GM18867 (cell line): ENCODE results near the gene SDR42E2.
"Not testable (repeated sequence)": the region's sequence is repeated elsewhere in the genome, so short reads cannot be mapped to it uniquely, and the experiment has no call there.

ENCODE experiments used
- ATAC-seq: cut with Tn5 transposase; IDR thresholded peaks from one replicate; pipeline ENCODE4 v1.9.1; 2021; ENCODE audit warnings: mild to moderate bottlenecking, moderate library complexity; ENCODE audit not compliant: unreplicated experiment

The SDR42E2 gene

DNA sequence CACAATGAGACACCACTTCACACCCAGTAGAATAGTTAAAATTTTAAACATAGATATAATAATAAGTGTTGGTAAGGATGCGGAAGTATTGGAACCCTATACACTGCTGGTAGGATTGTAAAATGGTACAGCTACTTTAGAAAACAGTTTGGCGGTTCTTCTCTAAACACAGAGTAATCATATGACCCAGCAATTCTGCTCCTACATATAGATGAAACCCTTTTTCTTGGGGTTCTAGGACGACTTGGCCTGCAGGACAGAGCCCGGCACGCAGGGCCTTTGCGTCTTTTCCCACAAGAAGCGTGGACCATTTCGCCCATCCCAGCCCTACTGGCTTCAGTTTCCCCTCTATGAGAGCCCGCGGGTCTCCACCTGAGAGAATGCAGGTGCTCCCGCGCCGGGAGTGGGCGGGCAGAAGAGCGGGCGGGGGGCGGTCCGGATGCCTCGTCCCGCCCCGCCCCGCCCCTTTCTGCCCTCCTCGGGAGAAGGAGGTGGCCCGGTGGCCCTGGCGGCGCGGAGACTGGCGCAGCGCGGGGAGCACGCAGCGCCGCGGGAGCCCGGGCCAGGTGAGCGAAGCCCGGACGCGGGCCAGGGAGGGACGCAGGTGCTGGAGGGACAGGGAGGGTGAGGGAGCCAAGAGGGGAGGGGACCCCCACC, at the start of gene SDR42E2:
Gene SDR42E2, plus strand, starts transcription at position 508 of the 657 bp plus-strand sequence. CDS start 3,077 bp downstream, outside the sequence.
- no peak for ATAC-seq

DNA sequence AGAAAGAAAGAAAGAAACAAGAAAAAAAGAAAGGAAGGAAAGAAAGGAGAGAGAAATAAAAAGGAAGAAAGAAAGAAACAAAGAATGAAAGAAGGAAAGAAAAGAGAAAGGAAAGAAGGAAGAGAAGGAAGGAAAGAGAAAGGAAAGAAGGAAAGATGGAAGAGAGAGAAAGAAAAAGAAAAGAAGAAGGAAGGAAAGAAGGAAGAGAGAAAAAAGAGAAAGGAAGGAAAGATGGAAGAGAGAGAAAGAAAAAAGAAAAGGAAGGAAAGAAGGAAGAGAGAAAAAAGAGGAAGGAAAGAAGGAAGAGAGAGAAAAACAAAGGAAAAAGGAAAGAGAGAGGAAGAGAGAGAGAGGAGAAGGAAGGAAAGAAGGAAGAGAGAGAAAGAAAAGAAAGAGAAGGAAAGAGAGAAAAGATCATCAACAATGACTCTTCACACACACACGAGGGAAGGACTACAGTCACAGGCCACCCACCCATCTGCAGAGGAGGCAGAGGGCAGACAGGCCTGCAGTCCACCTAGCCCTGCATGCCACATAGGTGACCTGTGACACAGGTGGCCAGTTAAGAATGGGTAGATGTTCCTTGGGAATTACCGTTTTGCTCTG, 46.1 kb upstream of the SDR42E2 start:
- no peak for ATAC-seq

DNA sequence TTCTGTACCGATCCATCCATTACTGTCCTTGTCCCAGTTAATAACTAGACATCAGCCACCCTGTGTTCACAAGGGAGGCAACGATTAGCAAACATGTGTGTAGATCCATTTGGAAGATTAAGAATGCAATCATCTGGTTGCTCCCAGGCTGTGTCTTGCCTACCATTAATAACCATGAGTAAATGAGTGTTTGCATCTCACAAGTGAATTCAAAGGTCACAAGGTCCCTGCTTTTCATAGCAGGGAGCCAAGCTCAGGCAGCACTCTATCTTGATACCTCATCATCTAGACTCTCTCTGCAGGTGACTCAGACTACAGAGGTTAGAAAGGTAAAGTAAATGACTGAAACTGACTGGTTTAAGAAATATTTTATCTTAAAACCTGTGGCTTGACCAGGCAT, 44.7 kb upstream of the SDR42E2 start:
- ATAC-seq, result no peak

DNA sequence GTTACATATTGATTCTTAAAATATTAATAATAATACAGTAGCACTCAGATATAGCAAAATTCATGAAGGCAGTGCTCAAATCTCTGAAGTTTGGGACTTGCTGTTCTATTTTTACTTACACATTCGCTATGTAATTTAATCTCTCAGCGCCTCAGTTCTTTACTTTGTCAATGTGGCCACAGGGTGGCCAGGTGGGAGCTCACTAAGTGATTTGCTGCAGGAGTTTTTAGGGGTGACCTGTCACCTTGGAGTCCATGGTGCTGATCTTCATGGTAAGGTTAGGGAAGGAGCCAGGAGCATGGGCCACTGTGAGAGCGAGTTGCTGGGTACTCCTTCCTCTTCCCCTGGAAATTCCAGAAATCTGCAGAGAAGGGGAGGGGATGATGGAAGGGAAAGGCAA, 41.9 kb upstream of the SDR42E2 start:
- no peak for ATAC-seq

DNA sequence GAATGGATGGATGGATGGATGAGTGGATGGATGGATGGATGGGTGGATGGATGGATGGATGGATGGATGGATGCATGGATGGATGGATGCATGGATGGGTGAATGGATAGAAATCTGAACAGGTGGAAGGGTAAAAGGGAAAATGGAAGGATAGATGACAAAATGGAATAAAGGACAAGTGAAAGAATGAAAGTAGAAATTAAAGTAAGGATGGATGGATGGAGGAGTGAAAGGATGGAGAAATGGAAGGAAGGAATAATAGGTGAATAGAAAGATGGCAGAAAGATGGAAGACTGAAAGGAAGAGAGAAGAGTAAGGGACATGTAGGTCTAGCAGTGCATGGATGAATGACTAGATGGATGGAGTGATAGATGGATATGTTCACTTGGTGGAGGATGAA, 40.1 kb upstream of the SDR42E2 start:
- ATAC-seq, result no peak

DNA sequence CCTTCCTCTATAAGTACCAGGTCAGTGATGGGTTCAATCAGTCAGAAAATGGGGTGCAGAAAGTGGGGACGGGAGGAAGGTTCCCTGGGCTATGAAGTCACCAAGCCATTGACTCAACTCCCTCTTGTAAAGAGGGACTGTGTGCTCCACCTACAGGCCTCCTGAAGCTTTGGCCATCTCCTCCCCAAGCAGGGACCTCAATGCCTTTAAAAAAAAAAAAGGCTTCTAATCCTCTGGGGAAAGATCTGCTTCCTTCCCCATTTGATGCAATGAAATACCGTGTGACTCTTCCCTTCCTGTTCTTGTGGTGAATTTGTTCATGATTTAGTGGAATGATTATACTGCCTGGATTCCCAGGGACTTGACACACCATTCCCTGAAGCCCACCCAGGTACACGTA, 39.2 kb upstream of the SDR42E2 start:
- ATAC-seq, result no peak

DNA sequence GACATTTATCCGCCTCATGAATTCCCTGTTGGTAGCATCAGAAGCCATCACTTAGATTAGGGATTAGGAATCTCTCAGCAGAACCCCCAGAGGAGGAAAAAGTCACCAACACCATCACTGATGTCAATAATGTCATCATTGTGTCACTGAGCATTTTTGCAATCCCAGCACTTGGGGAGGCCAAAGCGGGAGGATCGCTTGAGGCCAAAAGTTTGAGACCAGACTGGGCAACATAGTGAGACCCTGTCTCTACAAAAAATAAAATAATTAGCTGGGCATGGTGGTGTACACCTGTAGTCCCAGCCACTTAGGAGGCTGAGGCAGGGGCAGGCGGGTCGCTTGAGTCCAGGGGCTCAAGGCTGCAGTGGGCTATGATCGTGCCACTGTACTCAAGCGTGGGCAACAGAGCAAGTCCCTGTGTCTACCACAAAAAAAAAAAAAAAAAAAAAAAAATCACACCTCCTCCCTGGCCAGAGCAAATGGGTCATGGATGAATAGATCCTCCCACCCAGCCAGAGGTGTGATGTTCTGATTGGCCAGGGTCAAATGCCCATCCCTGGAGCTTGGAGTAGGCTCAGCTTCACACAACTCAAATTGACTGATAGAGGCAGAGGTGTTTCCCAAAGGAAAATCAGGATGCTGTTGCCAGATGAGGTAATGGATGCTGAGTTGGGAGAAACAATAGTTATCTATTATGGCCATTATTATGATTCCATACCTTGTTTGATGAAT, 38.4 kb upstream of the SDR42E2 start:
- ATAC-seq, result no peak

DNA sequence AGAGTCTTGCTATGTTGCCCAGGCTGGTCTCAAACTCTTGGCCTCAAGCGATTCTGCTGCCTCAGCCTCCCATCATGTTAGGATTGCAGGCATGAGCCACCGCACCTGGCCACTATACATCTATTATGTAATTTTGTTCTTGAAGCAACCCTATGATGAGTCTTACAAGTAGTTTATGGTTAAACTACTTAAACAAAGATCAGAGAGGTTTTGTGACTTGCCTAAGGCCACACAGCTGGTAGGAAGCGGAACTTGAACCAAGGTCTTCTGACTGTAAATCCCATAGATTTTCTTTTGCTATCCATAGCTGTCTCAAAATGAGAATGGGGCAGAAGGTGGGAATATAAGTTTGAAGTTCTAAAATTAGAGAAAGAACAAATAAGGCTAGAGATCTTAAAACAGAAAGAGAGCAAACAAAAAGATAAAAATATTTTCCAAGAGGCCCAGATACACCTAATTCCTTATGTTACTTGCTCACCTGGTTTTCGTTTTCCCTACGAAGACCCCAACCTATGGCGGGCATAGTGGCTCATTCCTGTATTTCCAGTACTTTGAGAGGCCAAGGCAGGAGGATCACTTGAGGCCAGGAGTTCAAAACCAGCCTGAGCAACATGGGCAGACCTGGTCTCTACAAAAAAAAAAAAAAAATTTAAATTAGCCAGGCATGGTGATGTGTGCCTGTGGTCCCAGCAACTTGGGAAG, 37.6 kb upstream of the SDR42E2 start:
- no peak for ATAC-seq

DNA sequence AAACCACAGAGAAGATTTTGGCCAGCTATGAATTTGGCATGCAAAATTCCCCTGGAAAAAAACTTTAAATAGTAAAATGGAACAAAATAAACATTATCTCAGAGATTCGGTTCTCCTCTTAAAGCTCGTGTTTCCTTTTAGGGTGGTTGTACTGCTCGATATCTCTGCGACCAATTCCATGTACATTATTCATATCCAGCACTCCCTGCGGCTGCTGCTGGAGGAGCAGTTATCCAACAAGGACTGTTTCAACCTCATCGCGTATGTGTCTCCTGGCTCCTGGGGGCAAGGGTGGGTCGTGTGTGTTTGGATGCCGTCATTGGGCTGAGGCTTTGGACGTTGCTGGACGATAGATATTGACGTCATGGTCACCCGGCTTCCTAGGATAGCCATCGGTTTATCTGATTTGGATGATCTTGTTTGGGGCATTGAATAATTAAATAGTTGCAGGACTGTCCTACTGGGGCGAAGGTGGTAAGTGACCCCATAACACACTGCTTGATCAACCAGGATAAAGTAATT, 36.2 kb upstream of the SDR42E2 start:
- ATAC-seq, result no peak

DNA sequence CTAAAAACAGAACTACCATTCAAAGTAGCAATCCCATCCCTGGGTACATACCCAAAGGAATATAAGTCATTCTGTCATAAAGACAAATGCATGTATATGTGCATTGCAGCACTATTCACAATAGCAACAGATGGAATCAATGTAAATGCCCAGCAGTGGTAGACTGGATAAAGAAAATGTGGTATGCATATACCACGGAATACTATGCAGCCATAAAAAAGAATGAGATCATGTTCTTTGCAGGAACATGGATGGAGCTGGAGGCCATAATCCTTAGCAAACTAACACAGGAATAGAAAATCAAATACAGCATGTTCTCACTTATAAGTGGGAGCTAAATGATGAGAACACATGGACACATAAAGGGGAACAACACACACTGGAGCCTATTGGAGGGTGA, 33.8 kb upstream of the SDR42E2 start:
- not testable (repeated sequence) for ATAC-seq

DNA sequence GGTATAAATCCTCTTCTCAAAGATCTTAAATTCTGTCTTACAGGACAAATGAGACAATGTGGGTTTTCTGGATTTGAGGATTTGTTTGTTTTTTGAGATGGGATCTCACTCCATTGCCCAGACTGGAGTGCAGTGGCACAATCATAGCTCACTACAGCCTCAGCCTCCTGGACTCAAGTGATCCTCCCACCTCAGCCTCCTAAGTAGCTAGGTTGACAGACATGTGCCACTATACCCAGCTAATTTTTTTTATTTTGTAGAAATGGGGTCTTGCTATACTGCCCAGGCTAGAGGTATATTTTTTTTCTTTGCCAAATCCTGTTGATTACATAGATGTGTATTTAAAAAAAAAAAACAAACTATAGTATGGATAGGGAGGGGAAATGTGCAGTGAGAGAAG, 31.8 kb upstream of the SDR42E2 start:
- no peak for ATAC-seq

DNA sequence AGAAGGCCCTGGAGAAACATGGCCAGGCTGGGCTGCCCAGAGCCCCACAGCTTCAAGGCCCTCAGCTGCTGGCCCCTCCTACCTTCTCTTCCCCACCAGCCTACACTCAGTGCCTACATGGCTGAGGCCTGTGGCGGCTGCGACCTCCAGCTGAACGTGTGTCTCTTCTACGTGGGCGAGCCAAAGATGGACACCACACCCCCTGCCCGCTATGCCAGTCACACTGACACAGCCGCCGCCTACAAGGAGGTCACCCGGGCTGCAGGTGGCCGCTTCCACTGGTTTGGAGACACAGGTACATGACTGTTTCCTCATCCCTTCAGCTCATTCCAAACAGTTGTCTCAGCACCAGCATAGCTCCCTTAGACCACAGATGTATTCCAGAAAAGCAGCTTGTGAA, 29.5 kb upstream of the SDR42E2 start:
- ATAC-seq, result no peak

DNA sequence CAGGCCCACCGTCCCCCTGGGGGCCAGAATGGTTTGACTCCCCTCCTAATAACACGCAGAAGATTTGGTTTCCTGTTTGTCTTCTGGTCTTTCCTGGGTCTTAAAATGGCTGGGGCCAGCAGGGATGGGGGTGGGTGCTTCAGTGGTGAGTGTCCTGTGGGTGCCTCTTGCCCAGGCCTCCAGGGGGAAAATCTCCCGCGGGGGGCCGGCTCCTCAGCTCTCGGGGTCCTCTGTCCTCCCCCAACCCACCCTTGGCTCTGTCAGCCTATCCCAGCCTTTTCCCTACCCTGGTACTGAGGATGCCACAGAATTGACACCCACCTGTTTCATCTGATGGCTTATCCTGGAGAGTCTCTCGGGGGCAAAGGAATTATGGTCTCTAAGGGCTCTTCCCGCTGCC, 23.8 kb upstream of the SDR42E2 start:
- ATAC-seq, result no peak

DNA sequence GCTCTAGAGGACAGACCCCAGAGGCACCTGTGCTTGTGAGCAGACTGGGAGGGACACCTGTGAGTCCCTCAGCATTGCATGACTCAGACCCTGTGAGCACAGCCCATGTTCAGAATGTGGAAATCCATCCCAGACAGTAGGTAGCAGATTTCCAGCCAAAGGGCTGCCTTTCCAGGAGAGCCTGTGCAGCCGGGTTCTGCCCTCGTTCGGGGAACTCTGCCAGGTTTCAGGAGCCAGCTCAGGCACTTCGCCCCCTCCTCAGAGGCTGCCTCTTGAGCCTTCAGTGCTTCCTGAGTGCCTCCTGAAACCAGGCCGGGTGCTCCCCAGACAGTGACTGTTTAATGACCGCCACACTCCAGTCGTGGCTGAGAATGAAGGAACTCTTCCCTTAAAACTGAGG, 23.3 kb upstream of the SDR42E2 start:
- no peak for ATAC-seq

DNA sequence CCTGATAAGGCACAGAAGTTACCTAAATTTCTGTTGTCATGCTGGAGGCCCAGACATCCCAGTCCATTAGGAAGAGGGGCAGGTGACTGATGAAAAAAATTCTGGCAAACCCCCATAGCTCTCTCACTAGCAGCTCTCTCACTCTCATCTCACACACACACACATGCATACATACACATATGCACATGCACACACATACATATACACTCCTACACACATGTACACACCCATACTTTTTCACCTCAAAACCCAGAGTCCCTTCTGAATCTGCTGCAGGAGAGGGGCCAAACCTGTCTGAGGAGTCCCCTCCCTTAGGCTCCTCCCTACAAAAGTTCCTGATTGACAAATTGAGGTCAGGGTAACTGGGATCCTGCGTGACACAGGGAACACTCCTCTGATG, 22.6 kb upstream of the SDR42E2 start:
- no peak for ATAC-seq

DNA sequence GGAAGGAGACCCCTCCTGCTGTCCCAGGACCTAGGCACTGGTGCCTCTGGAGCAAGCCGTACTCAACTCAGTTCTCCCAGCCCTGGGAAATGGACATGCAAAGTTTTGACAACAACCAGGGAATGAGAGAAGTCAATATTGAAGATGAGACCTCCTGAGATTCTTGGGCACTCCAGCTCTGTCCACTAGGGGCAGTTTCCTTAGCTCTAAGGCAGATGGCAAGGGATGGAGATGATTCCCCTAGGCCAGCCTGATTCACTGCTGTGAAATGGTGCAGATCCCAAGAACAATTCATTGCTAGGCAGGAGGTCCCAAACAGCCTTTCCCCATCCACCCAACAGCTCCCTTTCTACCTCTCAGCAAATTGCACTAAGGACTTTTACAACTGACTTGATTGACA, 20.5 kb upstream of the SDR42E2 start:
- no peak for ATAC-seq

DNA sequence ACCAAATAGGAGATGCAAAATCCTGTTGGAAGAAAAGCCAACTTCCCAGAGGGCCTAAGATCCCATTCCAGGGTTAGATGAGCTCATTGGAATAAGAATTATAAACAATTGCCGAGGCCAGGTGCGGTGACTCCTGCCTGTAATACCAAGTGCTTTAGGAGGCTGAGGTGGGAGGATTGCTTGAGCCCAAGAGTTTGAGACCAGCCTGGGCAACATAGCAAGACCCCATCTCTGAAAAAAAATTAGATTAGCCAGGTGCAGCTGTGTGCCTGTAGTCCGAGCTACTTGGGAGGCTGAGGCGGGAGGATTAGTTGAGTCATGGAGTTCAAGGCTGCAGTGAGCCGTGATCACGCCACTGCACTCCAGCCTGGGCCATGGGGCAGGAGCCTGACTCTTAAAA, 17.8 kb upstream of the SDR42E2 start:
- ATAC-seq, result no peak

DNA sequence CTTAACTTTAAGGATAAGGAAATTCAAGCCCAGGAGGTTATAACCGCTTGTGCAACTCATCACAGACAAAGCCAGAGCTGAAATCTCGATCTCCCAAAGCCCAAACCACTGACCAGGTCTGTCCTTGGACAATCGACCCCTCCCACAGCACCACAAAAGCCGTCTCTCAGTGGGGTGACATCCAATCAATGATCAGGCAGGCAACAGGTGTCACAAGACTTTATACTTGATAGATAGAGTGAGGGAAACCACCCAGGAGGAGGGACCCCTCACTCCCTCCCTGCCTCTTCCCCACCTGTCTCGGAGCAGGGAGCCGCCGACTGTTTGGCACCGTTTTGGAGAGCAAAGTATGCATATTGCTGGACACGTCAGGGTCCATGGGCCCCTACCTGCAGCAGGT, 14.5 kb upstream of the SDR42E2 start:
- ATAC-seq, result no peak

DNA sequence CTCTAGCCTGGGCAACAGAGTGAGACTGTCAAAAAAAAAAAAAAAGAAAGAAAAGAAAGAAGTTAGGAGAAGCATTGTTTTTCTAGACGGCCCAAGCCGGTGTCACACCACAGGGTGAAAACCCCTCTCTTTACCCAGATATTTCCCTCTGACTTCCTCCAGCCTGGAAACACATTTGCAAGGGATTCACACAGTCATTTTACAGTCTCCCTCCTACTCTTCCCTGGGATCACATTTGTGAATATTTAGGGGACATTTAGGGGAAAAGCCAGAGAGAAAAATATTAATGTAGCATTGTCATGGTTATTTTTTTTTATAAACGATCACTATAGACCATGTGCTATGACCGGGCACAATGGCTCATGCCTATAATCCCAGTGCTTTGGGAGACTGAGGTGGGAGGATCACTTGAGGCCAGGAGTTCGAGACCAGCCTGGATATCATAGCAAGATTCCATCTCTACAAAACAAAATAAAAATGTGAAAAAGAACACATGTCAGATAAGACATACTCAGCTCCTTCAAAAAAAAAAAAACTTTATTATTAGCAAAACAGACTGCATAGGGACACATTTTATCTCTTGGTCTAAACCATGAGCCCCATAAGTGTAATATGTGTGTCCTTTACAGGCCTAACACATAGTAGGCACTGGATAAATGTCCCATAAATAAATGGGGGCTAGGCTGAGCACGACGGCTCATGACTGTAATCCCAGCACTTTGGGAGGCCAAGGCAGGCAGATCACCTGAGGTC, 10.9 kb upstream of the SDR42E2 start:
- no peak for ATAC-seq

DNA sequence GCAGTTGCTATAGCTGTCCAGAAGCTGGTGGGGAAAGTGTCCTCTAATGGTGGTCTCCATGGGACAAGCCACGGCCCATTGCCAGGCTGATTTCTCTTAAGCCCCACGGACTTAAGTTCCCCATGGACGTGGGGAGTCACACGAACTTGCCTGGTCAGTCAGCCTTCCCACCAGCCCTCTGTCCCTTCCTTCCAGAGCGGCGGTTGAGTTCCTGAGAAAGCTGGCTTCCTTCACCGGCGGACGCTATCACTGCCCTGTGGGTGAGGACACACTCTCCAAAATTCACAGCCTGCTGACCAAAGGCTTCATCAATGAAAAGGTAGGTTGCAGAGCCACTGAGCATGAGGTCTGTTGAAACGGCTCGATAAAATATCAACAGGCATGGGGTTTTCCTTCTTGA, 10.0 kb upstream of the SDR42E2 start:
- ATAC-seq, result no peak

DNA sequence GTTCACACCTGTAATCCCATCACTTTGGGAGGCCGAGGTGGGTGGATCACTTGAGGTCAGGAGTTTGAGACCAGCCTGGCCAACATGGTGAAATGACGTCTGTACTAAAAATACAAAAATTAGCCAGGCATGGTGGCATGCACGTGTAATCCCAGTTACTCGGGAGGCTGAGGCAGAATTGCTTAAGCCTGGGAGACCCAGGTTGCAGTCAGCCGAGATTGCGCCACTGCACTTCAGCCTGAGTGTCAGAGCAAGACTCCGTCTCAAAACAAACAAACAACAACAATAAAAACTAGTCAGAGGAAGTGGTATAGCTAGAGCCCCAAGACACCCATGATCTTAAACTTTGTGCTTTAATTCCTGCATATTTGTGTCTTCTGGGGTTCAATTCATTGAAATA, 9.2 kb upstream of the SDR42E2 start:
- ATAC-seq, result not testable (repeated sequence)
